Left ventricle myocardium superior (tissue), 1 donor: ENCODE data around the gene AHCTF1. TPM values are rescaled to one million over a fixed set of nuclear protein-coding genes. Genes with fewer than 3 reads are reported as not detected.

ENCODE experiments used
- ATAC-seq: fragments of 200-7000 bp; cut with Tn5 transposase; one replicate; pipeline ENCODE4 v1.9.1; 2020; ENCODE audit warnings: mild to moderate bottlenecking, moderate library complexity
- DNase-seq: peaks from one replicate; pipeline ENCODE4 v3.0.0-alpha.2; 2020
- intact Hi-C: fragments of 100-400 bp; cut with micrococcal nuclease; formaldehyde crosslinking; loops from one replicate; pipeline ENCODE4 v1.11.0; 2022
- total RNA-seq: library from RNA; stranded (reverse); fragmentation: NEBNext Ultra II Directional; extraction: Animal tissue kit (Norgen Biotek cat#: 25700); gene quantifications from one replicate; pipeline ENCODE4 v1.2.1, GENCODE V29; 2021
- donor health status: DM: no; HTN: yes; CAD: no; lungs with severe emphysema.

Gene AHCTF1
- total RNA-seq, 1 donor from 2014 or later: 21.9 TPM

DNA sequence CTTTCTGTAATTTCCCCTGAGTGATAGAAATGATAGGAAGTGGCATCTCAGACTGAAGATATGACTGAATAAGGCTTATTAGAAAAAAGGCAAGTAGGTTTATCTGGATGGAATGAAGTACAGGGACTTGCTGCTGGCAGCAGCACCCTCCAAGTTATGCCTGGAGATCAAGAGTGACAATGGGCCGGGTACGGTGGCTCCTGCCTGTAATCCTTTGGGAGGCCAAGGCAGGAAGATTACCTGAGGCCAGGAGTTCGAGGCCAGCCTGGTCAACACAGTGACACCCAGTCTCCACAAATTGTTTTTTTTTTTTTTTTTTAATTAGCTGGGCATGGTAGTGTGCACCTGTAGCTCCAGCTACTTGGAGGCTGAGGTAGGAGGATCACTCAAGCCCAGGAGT, 119.8 kb downstream of the AHCTF1 start:
- intact Hi-C loops: no loop called here
- ATAC-seq (no peak), DNase-seq (no peak)

- intact Hi-C loops: no loop called here
- no peak for ATAC-seq
- no peak for DNase-seq
Observed at GRCh38 chr1:246809473-246809872, 122.3 kb downstream of the AHCTF1 start.

DNA sequence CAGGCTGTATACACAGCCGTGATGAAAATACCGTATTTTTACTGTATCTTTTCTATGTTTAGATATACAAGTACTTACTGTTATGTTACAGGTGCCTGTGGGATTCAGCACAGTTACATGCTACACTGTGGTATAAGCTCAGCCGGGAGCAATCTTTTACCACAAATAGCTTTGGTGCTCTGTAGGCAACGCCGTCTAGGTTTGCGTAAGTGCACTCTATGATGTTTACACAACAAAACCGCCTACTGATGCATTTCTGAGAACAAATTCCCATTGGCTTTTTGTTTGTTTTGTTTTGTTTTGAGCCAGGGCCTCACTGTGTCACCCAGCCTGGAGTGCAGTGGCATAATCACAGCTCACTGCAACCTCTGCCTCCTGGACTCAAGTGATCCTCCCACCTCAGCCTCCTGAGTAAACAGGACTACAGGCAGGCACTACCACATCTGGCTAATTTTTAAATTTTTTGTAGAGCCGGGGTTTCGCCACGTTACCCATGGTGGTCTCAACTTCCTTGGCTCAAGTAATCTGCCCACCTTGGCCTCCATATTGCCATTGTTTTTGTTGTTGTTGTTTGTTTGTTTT, 126.5 kb downstream of the AHCTF1 start:
- ATAC-seq (no peak), DNase-seq (no peak)
- intact Hi-C loops: no loop called here

- DNase-seq (no peak), ATAC-seq (no peak)
- intact Hi-C loops: no loop called here
Observed at GRCh38 chr1:246803883-246804282, 127.9 kb downstream of the AHCTF1 start.

- ATAC-seq (no peak), DNase-seq (no peak)
- intact Hi-C loops: no loop called here
Observed at GRCh38 chr1:246803373-246803772, 128.4 kb downstream of the AHCTF1 start.

DNA sequence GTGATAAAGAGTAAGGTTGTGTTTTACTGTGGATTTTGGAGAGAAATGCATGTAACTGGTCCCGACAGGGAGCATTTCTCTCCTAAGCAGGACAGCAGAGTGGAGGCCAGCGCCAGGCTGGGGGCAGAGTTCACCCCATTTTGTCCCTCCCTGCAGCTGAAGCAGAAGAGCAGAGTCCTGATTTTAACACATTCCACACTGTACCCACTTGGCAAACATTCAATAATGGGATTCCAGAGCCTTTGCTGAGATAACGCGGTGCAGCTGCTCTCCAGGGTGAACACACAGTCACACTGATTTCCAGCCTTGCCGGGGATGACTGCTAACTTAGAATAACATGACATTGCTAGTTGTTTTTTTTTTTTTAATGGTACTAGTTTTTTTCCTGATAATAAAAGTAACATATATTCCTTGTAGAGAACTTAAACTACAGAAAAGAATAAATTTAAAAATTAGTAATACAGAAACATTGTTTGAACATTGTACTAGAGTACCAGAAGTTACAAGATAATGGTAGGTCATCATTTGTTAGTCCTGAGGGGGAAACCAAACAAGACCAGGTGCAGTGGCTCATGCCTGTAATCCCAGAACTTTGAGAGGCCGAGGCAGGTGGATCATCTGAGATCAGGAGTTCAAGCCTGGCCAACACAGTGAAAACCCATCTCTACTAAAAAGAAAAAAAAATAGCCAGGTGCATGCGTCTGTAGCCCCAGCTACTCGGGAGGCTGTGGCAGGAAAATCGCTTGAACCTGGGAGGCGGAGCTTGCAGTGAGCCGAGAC, 130.3 kb downstream of the AHCTF1 start:
- intact Hi-C loops: no loop called here
- ATAC-seq: no peak
- no peak for DNase-seq

- intact Hi-C loops: no loop called here
- DNase-seq: no peak
- no peak for ATAC-seq
Observed at GRCh38 chr1:246800756-246801155, 131.0 kb downstream of the AHCTF1 start.

GRCh38 chr1:246800356-246800755, 131.4 kb downstream of the AHCTF1 start:
- DNase-seq: no peak
- intact Hi-C loops: no loop called here

DNA sequence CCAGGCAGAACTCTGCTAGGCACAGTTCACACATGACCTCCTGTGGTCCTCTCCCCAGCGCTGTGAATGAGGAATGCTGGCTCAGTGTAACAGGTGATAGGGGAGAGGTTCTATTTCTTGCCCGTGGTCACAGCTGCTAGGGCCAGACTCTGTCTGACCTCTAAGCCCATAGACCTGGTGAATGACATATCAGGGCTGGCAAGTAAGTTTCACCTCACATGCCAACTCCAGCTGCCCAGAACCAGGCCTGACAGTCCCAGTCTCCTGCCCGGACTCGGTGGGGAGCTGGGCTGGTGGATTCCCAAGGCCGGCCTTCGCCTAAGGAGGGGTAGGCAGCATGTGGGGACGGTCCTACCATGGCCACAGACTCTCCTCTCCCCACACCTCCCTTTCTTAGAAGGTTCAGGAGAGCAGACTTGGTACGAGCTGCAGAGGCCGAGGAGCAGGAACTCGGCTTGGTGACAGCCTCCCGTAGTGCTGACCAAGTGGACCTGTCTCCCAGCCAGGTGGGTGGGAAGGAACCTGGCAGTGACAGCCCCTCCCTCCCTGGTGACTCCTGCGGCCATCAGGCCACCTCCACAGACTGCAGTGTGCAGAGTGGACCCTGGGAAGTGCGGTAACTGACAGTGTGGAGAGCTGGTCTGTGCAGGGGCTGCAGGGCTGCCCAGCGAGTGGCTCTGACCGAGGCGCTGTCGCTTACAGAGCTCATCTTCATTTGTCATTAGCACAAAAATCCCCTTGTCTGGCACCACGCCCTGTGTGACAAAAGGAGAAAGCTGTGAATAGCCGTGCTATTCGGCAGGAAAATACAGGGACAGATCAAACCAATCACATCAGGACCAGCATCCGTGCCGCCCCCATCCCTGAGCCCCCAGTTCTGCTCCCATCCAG, 132.9 kb downstream of the AHCTF1 start:
- intact Hi-C loops: no loop called here
- DNase-seq (peak; percentile 58), ATAC-seq (peak; percentile 86)

More at GRCh38 chr1:246800356-246800755, 131.4 kb downstream of the AHCTF1 start:
- no peak for ATAC-seq

GRCh38 chr1:246798107-246798506, 133.6 kb downstream of the AHCTF1 start:
- intact Hi-C loops: no loop called here
- ATAC-seq (no peak), DNase-seq (no peak)

DNA sequence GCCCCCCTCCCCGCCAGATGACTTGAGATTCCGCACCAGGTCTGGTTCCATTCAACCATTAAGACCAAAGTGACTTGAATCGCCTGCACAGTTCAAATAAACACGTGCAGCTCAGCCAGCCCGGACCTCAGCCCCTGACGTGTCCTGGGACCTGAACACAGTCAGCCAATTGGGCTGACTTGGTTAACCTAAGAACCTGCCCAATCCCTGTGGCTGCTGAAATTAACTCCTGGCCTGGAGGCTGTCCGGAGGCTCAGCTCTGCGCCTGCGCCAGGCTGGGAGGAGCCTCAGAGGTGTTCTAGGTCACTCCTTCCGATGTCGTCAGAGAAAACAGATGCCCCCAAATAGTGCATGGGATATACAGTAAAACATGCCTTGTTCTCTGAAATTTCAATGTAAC, 134.2 kb downstream of the AHCTF1 start:
- DNase-seq: no peak
- ATAC-seq: no peak
- intact Hi-C loops: no loop called here

DNA sequence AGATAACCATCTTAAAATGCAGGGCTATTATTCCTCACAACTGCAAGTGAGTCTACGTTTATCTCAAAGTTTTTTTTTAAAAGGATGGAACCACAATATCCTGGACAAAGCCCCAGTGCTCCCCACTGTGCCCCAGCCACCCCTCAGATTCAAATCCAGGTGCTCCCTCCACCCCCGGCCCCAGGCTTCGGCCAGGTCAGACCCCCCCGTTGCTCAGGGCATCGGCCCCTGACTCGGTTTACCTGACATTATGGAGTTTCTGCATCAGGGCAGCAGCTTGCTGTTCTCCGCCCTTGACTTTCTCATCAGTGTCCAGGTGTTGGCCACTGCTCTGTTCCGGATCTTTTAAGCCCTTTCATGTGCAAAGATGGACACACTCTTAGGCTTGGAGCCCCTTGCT, 134.6 kb downstream of the AHCTF1 start:
- DNase-seq (no peak), ATAC-seq (no peak)
- intact Hi-C loops: no loop called here

GRCh38 chr1:246795906-246796694, 135.6 kb downstream of the AHCTF1 start:
- ATAC-seq: no peak
- no peak for DNase-seq
- intact Hi-C loops: no loop called here

GRCh38 chr1:246794828-246795671, 136.7 kb downstream of the AHCTF1 start:
- intact Hi-C loops: no loop called here
- ATAC-seq (peak; percentile 43), DNase-seq (peak; percentile 67)

- ATAC-seq (peak; percentile 5), DNase-seq (no peak)
- intact Hi-C loops: no loop called here
Observed at GRCh38 chr1:246794048-246794827, 137.5 kb downstream of the AHCTF1 start.

DNA sequence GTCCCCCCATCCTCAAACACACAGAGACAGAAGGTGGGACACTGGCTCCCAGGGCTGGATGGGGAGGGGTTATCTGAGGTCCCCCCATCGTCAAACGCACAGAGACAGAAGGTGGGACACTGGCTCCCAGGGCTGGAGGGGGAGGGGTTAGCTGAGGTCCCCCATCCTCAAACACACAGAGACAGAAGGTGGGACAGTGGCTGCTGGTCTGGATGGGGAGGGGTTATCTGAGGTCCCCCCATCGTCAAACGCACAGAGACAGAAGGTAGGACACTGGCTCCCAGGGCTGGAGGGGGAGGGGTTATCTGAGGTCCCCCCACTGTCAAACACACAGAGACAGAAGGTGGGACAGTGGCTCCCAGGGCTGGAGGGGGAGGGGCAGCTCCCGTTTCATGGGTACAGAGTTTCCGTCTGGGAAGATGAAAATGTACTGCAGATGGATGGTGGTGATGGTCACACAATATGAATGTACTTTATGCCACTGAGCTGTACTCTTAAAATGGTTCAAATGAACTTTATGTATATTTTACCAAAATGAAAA, 138.3 kb downstream of the AHCTF1 start:
- intact Hi-C loops: no loop called here
- ATAC-seq (no peak), DNase-seq (no peak)

DNA sequence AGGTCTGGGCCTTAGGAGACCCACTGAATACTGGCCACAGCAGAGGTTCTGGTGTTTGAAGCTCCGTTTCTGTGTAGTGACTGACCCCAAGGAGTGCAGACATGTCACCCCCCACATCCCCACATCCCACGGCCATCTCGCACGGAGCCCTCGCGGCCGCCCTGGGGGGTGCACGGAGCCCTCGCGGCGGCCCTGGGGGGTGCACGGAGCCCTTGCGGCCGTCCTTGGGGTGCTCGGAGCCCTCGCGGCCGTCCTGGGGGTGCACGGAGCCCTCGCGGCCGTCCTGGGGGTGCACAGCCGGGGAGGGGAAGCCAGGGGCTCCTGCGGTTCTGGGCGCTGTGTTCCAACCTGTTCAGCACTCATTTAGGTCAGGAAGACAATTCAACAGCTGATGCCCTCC, 139.1 kb downstream of the AHCTF1 start:
- intact Hi-C loops: no loop called here
- ATAC-seq (no peak), DNase-seq (no peak)
